Activated CD8-positive, alpha-beta T cell treated with anti-CD3 and anti-CD28 coated beads for 36 hours (primary cell): Measurements from ENCODE around the gene ILDR2. TPM values are rescaled to one million over a fixed set of nuclear protein-coding genes. Genes with fewer than 3 reads are reported as not detected.

ENCODE experiments used
- ATAC-seq: fragments of 200-7000 bp; cut with Tn5 transposase; one replicate; pipeline ENCODE4 v1.10.0; 2021; ENCODE audit warnings: mild to moderate bottlenecking, moderate library complexity
- CTCF ChIA-PET: fragments of 350-600 bp; sonication (Branson Sonifier 250); formaldehyde crosslinking; loops from one replicate; lab custom pipeline; 2021; ENCODE audit warnings: antibody characterized with exemption; lab: Charles Lee
- POLR2A ChIA-PET: fragments of 350-600 bp; sonication (Branson Sonifier 250); formaldehyde crosslinking; loops from one replicate; lab custom pipeline; 2021; ENCODE audit warnings: antibody characterized with exemption; lab: Charles Lee
- DNase-seq: peaks from one replicate; pipeline ENCODE4 v3.0.0-alpha.2; 2020
- H3K27ac Mint-ChIP-seq: one replicate; pipeline ENCODE4 v1.8.0; 2021; ENCODE audit warnings: mild to moderate bottlenecking, mixed read lengths
- H3K27me3 Mint-ChIP-seq: one replicate; pipeline ENCODE4 v1.8.0; 2021; ENCODE audit warnings: mixed read lengths
- H3K36me3 Mint-ChIP-seq: one replicate; pipeline ENCODE4 v1.8.0; 2021; ENCODE audit warnings: low read depth, mixed read lengths
- H3K4me1 Mint-ChIP-seq: one replicate; pipeline ENCODE4 v1.8.0; 2021; ENCODE audit warnings: low read depth, mixed read lengths
- H3K4me3 Mint-ChIP-seq: one replicate; pipeline ENCODE4 v1.8.0; 2021; ENCODE audit warnings: mild to moderate bottlenecking, moderate library complexity, mixed read lengths
- H3K9me3 Mint-ChIP-seq: one replicate; pipeline ENCODE4 v1.8.0; 2021; ENCODE audit warnings: mixed read lengths
- CTCF ChIP-seq: fragments of 200-600 bp; IDR thresholded peaks from one replicate; pipeline ENCODE4 v1.8.0; 2022; ENCODE audit warnings: antibody characterized with exemption, mild to moderate bottlenecking
- intact Hi-C: fragments of 100-400 bp; cut with micrococcal nuclease; formaldehyde crosslinking; loops from one replicate; pipeline ENCODE4 v1.10.0; 2022
- total RNA-seq, 2 experiments: library from RNA; stranded (reverse); gene quantifications; one replicate each; pipeline ENCODE4 v1.2.3, GENCODE V29; 2021

The ILDR2 gene
- total RNA-seq, 2 experiments from 2014 or later = 14.3 to 15.1 TPM

GRCh38 chr1:166875734-166876539 is 99.4 kb downstream of the ILDR2 start, which contains the start of gene TADA1:
Gene TADA1 (minus strand): TSS chr1:166876264. CDS start chr1:166876233, 31 bp downstream.
- H3K27ac Mint-ChIP-seq = peak within 1 kb of the TSS; percentile 99
- H3K4me1 Mint-ChIP-seq = peaks cover 42% of the 10 kb centered on the region
- H3K36me3 Mint-ChIP-seq = peaks cover 12% of the 10 kb centered on the region
- peak; percentile 100 for DNase-seq
- no peaks in the 10 kb centered on the region for H3K9me3 Mint-ChIP-seq
- H3K27me3 Mint-ChIP-seq = peaks cover 4% of the 10 kb centered on the region
- peak; percentile 92 for ATAC-seq
- no peak for TF ChIP-seq CTCF
- intact Hi-C loops = loop anchor here (5.0 kb wide), 1 partner anchor 34 kb away; no protein-coding TSS in a partner anchor
- peak within 1 kb of the TSS; percentile 92 for H3K4me3 Mint-ChIP-seq
- ChIA-PET POLR2A (interaction anchor here (0.6 to 2.8 kb wide), 13 partner anchors 12 to 1246 kb away, joined by 3 to 11 read pairs (median 4); partner anchors contain the start of gene POGK), CTCF (interaction anchor here (0.7 to 3.0 kb wide), 6 partner anchors 9 to 678 kb away, joined by 3 to 24 read pairs (median 6); partner anchors contain the start of genes CREG1 and POGK)

GRCh38 chr1:166875302-166875733 is 100.0 kb downstream of the ILDR2 start:
- H3K27ac Mint-ChIP-seq = peak overlapping the region; percentile 88

GRCh38 chr1:166874464-166874863 is 100.9 kb downstream of the ILDR2 start:
- ATAC-seq = no peak
- peak overlapping the region; percentile 92 for H3K4me3 Mint-ChIP-seq
- no peak for DNase-seq
- ChIA-PET CTCF (interaction anchor here (2.2 kb wide), 1 partner anchor 36 kb away, joined by 8 read pairs; the partner anchor contains the start of gene POGK), POLR2A (interaction anchor here (2.2 kb wide), 1 partner anchor 33 kb away, joined by 7 read pairs; no protein-coding TSS in a partner anchor)
- H3K9me3 Mint-ChIP-seq = no peaks in the 10 kb centered on the region
- H3K27ac Mint-ChIP-seq = no peak overlapping the region
- H3K4me1 Mint-ChIP-seq = peaks cover 55% of the 10 kb centered on the region
- intact Hi-C loops = no loop called here
- H3K36me3 Mint-ChIP-seq = peaks cover 12% of the 10 kb centered on the region
- peaks cover 4% of the 10 kb centered on the region for H3K27me3 Mint-ChIP-seq
- TF ChIP-seq CTCF = no peak

More at GRCh38 chr1:166875302-166875733, 100.0 kb downstream of the ILDR2 start:
- H3K4me1 Mint-ChIP-seq = peaks cover 46% of the 10 kb centered on the region
- intact Hi-C loops = loop anchor here (5.0 kb wide), 1 partner anchor 33 kb away; no protein-coding TSS in a partner anchor
- TF ChIP-seq CTCF = no peak
- CTCF ChIA-PET = interaction anchor here (1.2 to 3.0 kb wide), 4 partner anchors 9 to 184 kb away, joined by 4 to 24 read pairs (median 10); partner anchors contain the start of gene POGK
- no peak for ATAC-seq
- no peaks in the 10 kb centered on the region for H3K9me3 Mint-ChIP-seq
- POLR2A ChIA-PET = interaction anchor here (0.9 to 2.8 kb wide), 8 partner anchors 16 to 186 kb away, joined by 3 to 11 read pairs (median 4); no protein-coding TSS in a partner anchor
- DNase-seq = no peak
- peaks cover 12% of the 10 kb centered on the region for H3K36me3 Mint-ChIP-seq
- peak overlapping the region; percentile 92 for H3K4me3 Mint-ChIP-seq
- H3K27me3 Mint-ChIP-seq = peaks cover 4% of the 10 kb centered on the region

GRCh38 chr1:166870584-166870983 is 104.8 kb downstream of the ILDR2 start:
- no peaks in the 10 kb centered on the region for H3K9me3 Mint-ChIP-seq
- ChIA-PET CTCF (interaction anchor here (1.4 kb wide), 1 partner anchor 13 kb away, joined by 3 read pairs; no protein-coding TSS in a partner anchor), POLR2A (interaction anchor here (1.8 kb wide), 1 partner anchor 30 kb away, joined by 6 read pairs; no protein-coding TSS in a partner anchor)
- peaks cover 56% of the 10 kb centered on the region for H3K4me1 Mint-ChIP-seq
- no peak for DNase-seq
- no peaks in the 10 kb centered on the region for H3K27me3 Mint-ChIP-seq
- TF ChIP-seq CTCF = no peak
- H3K36me3 Mint-ChIP-seq = peaks cover 20% of the 10 kb centered on the region
- no peak for ATAC-seq
- H3K4me3 Mint-ChIP-seq = no peak overlapping the region
- H3K27ac Mint-ChIP-seq = no peak overlapping the region
- intact Hi-C loops = no loop called here
